B cell (primary cell): ENCODE results near the gene RFX8.

ENCODE experiments used
- CTCF ChIP-seq: fragments of 200-600 bp; IDR thresholded peaks from one replicate; pipeline ENCODE4 v1.8.0; 2022; ENCODE audit warnings: antibody characterized with exemption, mild to moderate bottlenecking
- EZH2 ChIP-seq: IDR thresholded peaks from 2 replicates; pipeline ENCODE4 v1.6.1; 2012; ENCODE audit warnings: borderline replicate concordance, low read depth, mild to moderate bottlenecking, moderate library complexity, low read length; ENCODE audit not compliant: insufficient read depth, poor library complexity, severe bottlenecking

- TF ChIP-seq CTCF (no peak), EZH2 (no peak)
These were observed 41.4 kb downstream of the RFX8 start for GRCh38 chr2:101433465-101433864.
